HG03442 (cell line): Measurements from ENCODE around the gene SH2D7.
A peak's percentile ranks its signal among the peaks of the same experiment; 100 is the strongest.

ENCODE experiments used
- ATAC-seq: cut with Tn5 transposase; IDR thresholded peaks from one replicate; pipeline ENCODE4 v1.9.1; 2021; ENCODE audit warnings: mild to moderate bottlenecking, moderate library complexity; ENCODE audit not compliant: unreplicated experiment

The SH2D7 gene

DNA sequence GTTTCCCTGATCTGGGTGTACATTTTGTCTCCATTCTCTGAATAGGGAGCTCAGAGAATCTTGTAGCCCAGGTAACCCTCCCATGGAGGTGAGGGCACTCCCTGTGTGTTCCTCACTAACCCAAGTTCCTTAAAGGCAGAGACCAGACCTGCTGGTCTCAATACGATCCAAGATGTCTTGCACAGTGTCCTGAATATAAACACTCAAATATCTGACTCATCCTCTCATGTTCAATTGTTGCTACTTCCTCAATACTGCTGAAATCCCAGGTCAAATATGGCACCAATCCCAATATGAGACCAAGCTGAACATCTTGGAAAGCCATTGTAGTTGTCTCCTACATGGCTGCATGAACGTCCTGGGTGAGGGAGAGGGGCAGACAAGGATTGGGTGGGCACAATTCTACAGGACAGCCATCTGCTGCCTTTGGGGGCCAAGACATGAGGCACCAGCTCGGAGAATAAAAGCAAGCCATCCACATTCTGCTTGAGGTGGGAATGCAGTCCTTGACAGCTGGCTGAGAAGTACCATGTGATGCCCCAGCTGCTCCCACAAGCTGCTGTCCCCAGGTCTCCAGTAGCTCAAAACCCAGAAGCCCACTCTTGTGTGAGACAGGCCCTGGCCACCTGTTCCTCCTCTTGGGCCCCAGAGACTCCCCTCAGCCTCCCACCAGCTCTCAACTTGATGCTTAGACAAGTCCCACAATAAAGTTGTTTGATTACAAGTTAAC lies 33.1 kb upstream of the SH2D7 start:
- no peak for ATAC-seq

- ATAC-seq = no peak
Measured at GRCh38 chr15:78060232-78060631, 32.1 kb upstream of the SH2D7 start.

GRCh38 chr15:78061963-78062427 lies 30.4 kb upstream of the SH2D7 start:
- peak; percentile 36 for ATAC-seq

DNA sequence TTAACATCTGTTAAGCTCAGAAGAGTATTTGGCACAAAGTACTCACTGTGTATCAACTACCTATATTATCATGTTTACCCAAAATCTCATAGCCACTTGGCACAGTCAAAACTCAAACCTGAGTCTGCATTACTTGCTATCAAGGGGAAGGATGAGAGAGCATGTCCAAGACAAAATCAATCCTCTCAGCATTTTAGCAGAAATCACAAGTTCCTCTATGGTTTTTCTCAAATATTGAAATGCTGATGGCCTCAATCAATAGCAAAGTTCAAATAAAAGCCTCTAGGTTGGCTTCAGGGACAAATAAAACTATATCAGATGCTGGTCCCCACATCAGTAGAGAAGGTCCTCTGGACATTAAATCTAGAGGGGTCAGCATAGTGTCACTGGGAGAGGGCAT lies 29.1 kb upstream of the SH2D7 start:
- ATAC-seq = no peak

GRCh38 chr15:78063970-78064385 lies 28.4 kb upstream of the SH2D7 start:
- no peak for ATAC-seq

DNA sequence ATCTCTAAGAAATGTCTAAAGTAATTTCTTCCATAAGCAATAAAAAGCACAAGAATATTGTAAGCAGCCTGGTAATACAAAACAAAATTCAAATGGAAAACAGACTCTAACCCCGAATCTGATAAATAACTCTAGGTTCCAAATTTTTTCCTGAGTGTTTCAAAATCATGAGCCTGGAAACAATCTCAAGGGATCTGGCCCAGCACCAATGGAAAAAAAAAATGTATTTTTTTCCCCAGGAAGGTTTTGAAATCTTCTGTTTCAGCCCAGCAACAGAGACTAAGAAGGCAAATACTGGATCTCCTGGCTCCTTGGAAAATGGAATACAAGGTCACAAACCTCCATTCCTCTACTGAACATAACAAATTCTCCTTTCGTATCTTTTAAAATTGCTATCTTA lies 27.8 kb upstream of the SH2D7 start:
- no peak for ATAC-seq

DNA sequence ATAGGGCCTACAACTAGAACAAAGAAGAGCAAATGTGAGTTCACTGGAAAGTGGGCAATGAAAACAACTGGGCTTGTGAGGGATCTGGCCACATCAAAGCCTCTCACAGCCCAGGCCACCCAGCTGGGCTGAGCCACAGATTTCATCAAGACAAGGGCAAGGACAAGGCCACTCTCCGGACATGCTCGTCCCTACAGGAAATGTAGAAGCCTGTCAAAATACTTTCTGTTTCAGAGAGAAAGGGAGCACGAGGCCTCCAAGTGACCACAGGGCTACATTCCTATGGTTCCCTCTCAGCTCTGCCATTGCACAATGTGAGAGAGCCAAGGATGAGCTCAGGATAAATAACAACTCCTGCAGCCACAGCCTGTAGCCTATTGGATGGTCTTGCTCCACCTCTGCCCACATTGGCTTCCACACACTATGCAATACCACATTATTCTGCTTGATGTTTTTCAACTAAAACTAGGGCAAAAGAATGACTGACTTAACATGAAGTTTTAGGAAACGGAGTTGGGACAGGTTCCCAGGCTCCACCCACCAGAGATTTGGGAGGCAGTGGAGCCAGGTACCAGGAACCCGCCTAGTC lies 27.0 kb upstream of the SH2D7 start:
- no peak for ATAC-seq

GRCh38 chr15:78065973-78066946 lies 26.1 kb upstream of the SH2D7 start:
- peak; percentile 48 for ATAC-seq

DNA sequence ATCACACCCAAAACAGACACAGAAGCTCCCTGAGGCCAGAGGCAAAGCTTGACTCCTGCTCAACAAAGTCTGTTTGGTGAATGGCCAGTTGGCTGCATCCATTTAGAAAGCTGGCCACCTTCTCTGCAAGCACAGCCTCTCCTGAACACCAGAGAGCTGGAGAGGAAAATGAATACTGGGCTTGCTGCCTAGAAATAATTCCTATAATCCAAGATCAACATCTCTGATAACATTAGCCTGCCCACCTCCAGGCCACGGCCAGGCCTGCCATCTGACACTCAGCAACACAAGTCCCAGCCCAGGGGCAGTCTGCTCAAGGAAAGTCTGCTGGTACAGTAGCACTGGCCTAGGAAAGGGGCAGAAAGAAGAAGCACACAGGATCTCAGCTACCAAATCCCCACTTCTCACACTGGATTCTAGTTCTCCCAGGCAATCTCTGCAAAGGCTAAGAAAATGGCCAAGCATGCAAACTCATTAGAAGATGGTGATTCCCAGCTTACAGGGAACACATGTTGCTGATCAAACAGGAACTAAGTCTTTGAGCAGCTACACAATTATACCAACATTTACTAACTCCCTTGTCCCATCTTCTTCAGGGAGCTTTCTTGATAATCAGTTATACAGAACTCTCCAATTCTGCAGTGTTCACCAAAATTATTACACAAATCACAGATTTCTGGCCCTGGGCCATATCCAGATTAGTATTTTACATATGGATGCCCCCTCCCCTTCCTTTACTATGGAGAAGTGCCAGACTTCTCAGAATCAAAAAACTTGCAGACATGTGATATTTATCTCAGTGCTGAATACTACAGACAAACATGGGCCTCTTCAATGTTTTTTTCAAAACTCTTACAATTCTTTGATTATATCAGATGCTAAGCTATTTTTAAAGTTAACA lies 24.8 kb upstream of the SH2D7 start:
- no peak for ATAC-seq

DNA sequence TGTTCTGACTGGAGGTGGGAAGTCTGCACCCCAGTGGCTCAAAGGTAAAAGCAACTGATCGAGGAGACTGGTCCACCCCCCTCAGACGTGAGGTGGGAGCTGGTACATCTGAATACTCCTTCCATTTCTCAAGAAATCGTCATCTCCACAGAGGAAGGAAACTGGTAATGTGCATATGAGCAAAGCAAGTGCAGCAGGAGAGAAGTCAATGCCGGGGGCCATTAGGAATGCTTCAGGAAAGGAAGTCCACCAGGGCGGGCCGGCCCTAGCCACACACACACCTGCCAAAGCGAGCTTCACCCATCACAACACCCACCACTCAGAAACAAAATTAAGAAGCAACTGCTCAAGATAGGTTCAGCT lies 23.3 kb upstream of the SH2D7 start:
- ATAC-seq = no peak

- no peak for ATAC-seq
Measured at GRCh38 chr15:78069462-78070029, 22.8 kb upstream of the SH2D7 start.

- no peak for ATAC-seq
Measured at GRCh38 chr15:78070049-78070700, 22.2 kb upstream of the SH2D7 start.

DNA sequence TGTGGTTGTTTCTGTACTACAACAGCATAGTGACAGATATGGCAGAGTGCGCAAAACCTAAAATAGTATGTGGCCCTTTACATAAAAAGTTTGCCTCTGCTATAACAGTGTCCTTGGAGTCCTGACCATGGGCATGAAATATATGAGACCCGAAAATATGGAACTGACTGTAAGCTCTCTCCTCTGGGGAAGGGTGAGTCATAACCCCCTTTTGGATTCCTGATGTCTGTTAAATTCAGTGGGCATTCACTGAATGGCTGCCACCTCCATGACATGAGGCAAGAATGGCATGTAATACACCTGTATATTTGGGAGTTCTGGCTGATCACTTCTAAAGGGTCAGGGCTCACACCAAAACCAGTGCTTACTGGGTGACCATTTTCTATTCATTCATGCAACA lies 21.0 kb upstream of the SH2D7 start:
- ATAC-seq = no peak

DNA sequence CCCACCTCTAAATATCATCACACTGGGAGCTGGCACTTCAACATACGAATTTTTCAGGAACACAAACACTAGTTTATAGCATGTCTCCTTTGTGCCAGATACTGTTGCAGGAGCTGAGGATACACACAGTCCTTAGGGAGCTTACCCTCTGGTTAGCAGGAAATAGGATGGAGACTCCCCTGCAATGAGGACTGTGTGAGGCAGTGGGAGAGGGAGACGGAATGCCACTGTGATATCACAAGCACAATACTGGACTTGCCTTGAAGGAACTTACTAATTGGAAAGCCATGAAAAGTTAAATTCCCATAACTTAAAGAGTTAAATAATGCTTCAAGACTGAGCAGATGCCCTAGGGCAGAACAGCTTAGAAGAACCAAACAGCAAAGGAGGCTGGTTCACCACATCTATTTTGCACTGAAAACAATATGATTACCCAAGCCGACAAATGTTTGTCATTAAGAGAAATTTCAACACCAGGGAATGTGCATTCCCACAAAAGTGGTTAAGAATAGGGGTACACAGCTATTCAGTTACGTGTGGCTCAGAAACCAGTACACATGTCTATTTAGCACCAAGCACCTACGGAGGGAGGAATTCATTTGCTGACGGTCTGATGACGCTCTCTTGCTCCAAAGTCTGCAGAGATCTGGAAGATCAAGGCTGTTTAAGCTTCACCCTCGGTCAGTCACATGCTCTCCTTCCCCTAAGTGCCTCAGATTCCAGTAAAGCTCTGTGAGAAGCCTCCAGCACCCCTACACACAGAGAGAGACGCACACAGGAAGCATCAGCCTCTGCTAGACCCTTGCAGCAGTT lies 20.1 kb upstream of the SH2D7 start:
- ATAC-seq = no peak

DNA sequence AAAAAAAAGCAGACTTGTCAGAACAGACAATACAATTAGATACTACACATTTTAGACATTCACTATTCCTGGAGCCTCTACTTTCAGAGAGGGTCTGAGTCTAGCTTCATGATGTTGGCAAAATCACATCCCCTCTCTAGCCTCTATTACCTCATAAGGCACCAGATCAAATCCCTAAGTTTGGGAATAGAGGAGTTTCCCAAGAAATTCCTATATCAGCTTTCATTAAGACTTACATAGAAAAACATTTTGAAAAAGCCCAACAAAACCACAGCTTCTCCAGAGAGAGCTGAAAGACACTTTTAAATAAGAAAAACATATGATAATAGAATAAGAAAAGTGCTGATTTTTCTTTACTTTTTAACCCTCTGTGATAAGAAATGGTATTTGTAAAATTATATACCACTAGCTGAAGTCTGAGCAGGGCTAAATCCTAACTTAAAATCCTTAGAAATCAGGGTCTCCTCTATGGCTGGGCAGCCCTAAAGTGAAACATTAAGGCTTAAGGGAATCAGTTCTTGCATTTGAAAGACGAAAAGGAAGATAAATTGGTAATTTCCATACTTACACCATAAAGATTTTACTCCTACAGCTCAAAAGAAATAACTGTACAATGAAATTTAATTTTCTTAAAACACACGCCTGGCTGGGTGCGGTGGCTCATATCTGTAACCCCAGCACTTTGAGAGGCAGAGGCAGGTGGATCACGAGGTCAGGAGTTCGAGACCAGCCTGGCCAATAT lies 19.1 kb upstream of the SH2D7 start:
- ATAC-seq = no peak

GRCh38 chr15:78075490-78076230 lies 16.7 kb upstream of the SH2D7 start:
- ATAC-seq = no peak

- ATAC-seq = no peak
Measured at GRCh38 chr15:78076231-78077052, 15.9 kb upstream of the SH2D7 start.
